ENCODE results near the gene FHIT.
"Not testable (repeated sequence)": the region's sequence is repeated elsewhere in the genome, so short reads cannot be mapped to it uniquely, and the experiment has no call there.

DNA sequence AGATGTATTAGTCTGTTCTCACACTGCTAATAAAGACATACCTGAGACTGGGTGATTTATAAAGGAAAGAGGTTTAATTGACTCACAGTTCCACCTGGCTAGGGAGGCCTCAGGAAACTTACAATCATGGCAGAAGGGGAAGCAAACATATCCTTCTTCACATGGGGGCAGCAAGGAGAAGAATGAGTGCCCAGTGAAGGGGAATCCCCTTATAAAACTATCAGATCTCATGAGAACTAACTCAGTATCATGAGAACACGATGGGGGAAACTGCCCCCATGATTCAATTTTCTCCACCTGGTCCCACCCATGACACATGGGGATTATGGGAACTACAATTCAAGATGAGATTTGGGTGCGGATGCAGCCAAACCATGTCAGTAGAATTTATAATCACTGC lies 1316.7 kb downstream of the FHIT start:
- TF ChIP-seq, protein P1, sequence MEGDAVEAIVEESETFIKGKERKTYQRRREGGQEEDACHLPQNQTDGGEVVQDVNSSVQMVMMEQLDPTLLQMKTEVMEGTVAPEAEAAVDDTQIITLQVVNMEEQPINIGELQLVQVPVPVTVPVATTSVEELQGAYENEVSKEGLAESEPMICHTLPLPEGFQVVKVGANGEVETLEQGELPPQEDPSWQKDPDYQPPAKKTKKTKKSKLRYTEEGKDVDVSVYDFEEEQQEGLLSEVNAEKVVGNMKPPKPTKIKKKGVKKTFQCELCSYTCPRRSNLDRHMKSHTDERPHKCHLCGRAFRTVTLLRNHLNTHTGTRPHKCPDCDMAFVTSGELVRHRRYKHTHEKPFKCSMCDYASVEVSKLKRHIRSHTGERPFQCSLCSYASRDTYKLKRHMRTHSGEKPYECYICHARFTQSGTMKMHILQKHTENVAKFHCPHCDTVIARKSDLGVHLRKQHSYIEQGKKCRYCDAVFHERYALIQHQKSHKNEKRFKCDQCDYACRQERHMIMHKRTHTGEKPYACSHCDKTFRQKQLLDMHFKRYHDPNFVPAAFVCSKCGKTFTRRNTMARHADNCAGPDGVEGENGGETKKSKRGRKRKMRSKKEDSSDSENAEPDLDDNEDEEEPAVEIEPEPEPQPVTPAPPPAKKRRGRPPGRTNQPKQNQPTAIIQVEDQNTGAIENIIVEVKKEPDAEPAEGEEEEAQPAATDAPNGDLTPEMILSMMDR (IDR thresholded peaks at IDR 0.05 in 2 of 3, conservative IDR thresholded peaks at IDR 0.05 in 1 of 3; ENCODE audit: control insufficient read depth in 2 of 3, extremely low read depth in 1 of 3, insufficient read depth in 1 of 3, low read depth in 3 of 3, low read length in 3 of 3): not testable (repeated sequence)
- TF ChIP-seq SMAD1 (IDR thresholded peaks at IDR 0.05; ENCODE audit: low read depth, partially characterized antibody); RCOR1 (conservative IDR thresholded peaks at IDR 0.05; ENCODE audit: low read depth, low read length); CHD1 (IDR thresholded peaks at IDR 0.05; ENCODE audit: low read depth, low read length); EZH2 (IDR thresholded peaks at IDR 0.05; ENCODE audit: borderline replicate concordance, control insufficient read depth, low read depth, low read length); SP1 (IDR thresholded peaks at IDR 0.05; ENCODE audit: low read depth, low read length); TAF1 (IDR thresholded peaks at IDR 0.05; ENCODE audit: borderline replicate concordance, low read depth, low read length); TCF7 (IDR thresholded peaks at IDR 0.05; ENCODE audit: borderline replicate concordance); ZBTB11 (CRISPR knock-in tag; IDR thresholded peaks at IDR 0.05); POLR2AphosphoS5 (IDR thresholded peaks at IDR 0.05; ENCODE audit: low read length); TCF12 (IDR thresholded peaks at IDR 0.05; ENCODE audit: low read depth, low read length): not testable (repeated sequence)
